Neural cell (in vitro differentiated cells): ENCODE results near the gene GUCA1A.

Experiments
- EP300 ChIP-seq: fragments of 450-650 bp; conservative IDR thresholded peaks from 2 replicates; pipeline ENCODE4 v1.6.1; 2014; ENCODE audit warnings: antibody characterized with exemption, mild to moderate bottlenecking, moderate library complexity; ENCODE audit not compliant: poor library complexity, severe bottlenecking
- EZH2 ChIP-seq: fragments of 200-600, 300-800 bp; shearing (Covaris generic), sonication (generic); IDR thresholded peaks from 2 replicates; pipeline ENCODE4 v1.6.1; 2014; ENCODE audit warnings: antibody characterized with exemption, low read length, borderline replicate concordance, mild to moderate bottlenecking; ENCODE audit not compliant: insufficient read depth, poor library complexity, severe bottlenecking
- TF ChIP-seq, protein P1 (sequence below): fragments of 450-650 bp; IDR thresholded peaks from 2 replicates; pipeline ENCODE4 v1.5.1; 2014; ENCODE audit warnings: antibody characterized with exemption, mild to moderate bottlenecking, moderate library complexity; ENCODE audit not compliant: poor library complexity, severe bottlenecking

DNA sequence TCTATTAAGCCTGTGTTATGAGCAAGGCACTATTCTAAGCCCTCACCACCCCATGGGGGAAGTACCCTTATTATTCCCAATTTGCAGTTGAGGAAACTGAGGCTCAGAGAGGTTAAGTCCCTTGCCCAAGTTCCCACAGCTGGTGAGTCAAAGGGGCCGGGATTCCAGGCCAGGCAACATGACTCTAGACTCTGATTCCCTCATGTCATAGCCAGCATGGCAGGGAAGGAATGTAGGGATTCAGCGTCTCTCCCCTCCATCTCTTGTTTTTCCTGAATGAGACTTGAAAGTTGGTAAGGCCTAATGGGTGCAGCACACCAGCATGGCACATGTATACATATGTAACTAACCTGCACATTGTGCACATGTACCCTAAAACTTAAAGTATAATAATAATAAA, 37.4 kb upstream of the GUCA1A start:
- TF ChIP-seq, protein P1, sequence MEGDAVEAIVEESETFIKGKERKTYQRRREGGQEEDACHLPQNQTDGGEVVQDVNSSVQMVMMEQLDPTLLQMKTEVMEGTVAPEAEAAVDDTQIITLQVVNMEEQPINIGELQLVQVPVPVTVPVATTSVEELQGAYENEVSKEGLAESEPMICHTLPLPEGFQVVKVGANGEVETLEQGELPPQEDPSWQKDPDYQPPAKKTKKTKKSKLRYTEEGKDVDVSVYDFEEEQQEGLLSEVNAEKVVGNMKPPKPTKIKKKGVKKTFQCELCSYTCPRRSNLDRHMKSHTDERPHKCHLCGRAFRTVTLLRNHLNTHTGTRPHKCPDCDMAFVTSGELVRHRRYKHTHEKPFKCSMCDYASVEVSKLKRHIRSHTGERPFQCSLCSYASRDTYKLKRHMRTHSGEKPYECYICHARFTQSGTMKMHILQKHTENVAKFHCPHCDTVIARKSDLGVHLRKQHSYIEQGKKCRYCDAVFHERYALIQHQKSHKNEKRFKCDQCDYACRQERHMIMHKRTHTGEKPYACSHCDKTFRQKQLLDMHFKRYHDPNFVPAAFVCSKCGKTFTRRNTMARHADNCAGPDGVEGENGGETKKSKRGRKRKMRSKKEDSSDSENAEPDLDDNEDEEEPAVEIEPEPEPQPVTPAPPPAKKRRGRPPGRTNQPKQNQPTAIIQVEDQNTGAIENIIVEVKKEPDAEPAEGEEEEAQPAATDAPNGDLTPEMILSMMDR, result no peak
- TF ChIP-seq EP300, result no peak
- no peak for TF ChIP-seq EZH2
